Erythroblast (primary cell): ENCODE results near the gene PTPRM.

Source experiments
- GATA1 ChIP-seq: IDR thresholded peaks from 2 replicates; pipeline ENCODE4 v1.6.1; 2011; ENCODE audit warnings: low read depth, mild to moderate bottlenecking, control low read depth, low read length, moderate library complexity
- POLR2A ChIP-seq: IDR thresholded peaks from 2 replicates; pipeline ENCODE4 v1.6.1; 2011; ENCODE audit warnings: mild to moderate bottlenecking, low read length

DNA sequence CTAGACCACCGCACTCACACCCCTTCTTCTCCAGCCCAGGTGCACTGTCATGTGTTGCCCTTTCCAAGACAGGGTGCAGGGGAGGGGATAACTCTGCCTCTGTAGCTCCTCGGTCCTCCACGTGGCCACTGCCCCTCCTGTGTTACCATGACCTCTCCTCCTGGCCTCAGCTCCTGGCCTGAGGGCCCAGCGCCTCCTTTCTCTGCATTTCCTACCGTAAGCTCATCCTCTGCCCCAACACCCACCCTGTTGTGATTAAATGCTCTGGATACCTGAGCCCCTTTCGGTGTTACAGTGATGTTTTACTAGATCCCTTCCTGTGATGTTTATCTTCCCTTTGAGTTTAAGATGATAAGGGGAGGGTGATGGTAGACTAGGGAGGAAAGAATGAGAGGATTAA, 242.3 kb downstream of the PTPRM start:
- TF ChIP-seq POLR2A (no peak), GATA1 (no peak)
